Psoas muscle (tissue), 8 donors: ENCODE data around the gene PML. TPM values are rescaled to one million over a fixed set of nuclear protein-coding genes. Genes with fewer than 3 reads are reported as not detected.

Experiments used
- ATAC-seq, 4 donors: fragments of 200-7000 bp; cut with Tn5 transposase; one replicate each; pipeline ENCODE4 v1.9.1; 2020; ENCODE audit warnings: moderate library complexity in 3 of 4, mild to moderate bottlenecking in 2 of 4
- DNase-seq, 2 donors: peaks; one replicate each; pipeline ENCODE4 v3.0.0-alpha.2; 2020
- H3K27ac ChIP-seq: fragments of 200-600 bp; one replicate; pipeline ENCODE4 v1.8.0; 2022
- H3K27me3 ChIP-seq, 3 donors: fragments of 200-600 bp in 1 of 3; one replicate each; pipeline versions ENCODE4 v1.6.1 to v1.8.0; 2013 to 2022; ENCODE audit warnings: low read length in 2 of 3, mild to moderate bottlenecking in 2 of 3, moderate library complexity in 1 of 3; ENCODE audit not compliant: insufficient read depth in 3 of 3
- H3K36me3 ChIP-seq, 2 donors: fragments of 200-600 bp in 1 of 2; one replicate each; pipeline versions ENCODE4 v1.6.1 to v1.8.0; 2013 to 2022; ENCODE audit warnings: low read depth in 1 of 2, mild to moderate bottlenecking in 1 of 2, moderate library complexity in 1 of 2; ENCODE audit not compliant: insufficient read depth in 1 of 2
- H3K4me1 ChIP-seq: fragments of 200-600 bp; one replicate; pipeline ENCODE4 v1.8.0; 2022
- H3K4me3 ChIP-seq: fragments of 200-600 bp; one replicate; pipeline ENCODE4 v1.8.0; 2022; ENCODE audit warnings: mild to moderate bottlenecking
- H3K9me3 ChIP-seq: fragments of 200-600 bp; one replicate; pipeline ENCODE4 v1.8.0; 2022
- WGBS, 3 donors: extraction: QIAGEN DNeasy Blood & Tissue Kit; methylation state at CpG; one replicate each; pipeline versions ENCODE4 v1.1.6 to v1.1.7; 2013; 5-methylcytosine and 5-hydroxymethylcytosine counted together
- intact Hi-C, 2 donors: fragments of 100-400 bp; cut with DNase I; formaldehyde crosslinking; loops; one replicate each; pipeline versions ENCODE4 v1.11.0 to v1.14.2; 2022
- polyA plus RNA-seq, 3 donors: library from polyadenylated mRNA; stranded (reverse); fragments of 200-250 nt; gene quantifications; one replicate each; pipeline ENCODE4 v1.2.3, GENCODE V29; 2013
- total RNA-seq, 4 donors: library from RNA; stranded (reverse); fragmentation: NEBNext Ultra II Directional in 2 of 4; extraction: Animal tissue kit (Norgen Biotek cat#: 25700) in 2 of 4; gene quantifications; one replicate each; pipeline versions ENCODE4 v1.2.1 to v1.2.4, GENCODE V29; 2021 to 2023
- TF ChIP-seq, protein P1 (sequence below): fragments of 200-600 bp; IDR thresholded peaks from one replicate; pipeline ENCODE4 v1.8.0; 2022; ENCODE audit warnings: antibody characterized with exemption
- donor health status: healthy with polysubstance abuse.
- donor health status: DM: no; HTN: no; CAD: no; lungs with moderate emphysema.
- donor health status: Bipolar disorder and iron deficiency.
- donor health status: healthy.
- donor health status: DM: yes; HTN: yes; CAD: no.
- donor health status: DM: no; HTN: no; CAD: no.
- donor health status: DM: no; HTN: no; CAD: no.
- donor health status: DM: yes; HTN: yes; CAD: no.

Gene PML
- total and polyA plus RNA-seq, 7 donors = 6.7 to 22.6 (median 15.0) TPM

DNA sequence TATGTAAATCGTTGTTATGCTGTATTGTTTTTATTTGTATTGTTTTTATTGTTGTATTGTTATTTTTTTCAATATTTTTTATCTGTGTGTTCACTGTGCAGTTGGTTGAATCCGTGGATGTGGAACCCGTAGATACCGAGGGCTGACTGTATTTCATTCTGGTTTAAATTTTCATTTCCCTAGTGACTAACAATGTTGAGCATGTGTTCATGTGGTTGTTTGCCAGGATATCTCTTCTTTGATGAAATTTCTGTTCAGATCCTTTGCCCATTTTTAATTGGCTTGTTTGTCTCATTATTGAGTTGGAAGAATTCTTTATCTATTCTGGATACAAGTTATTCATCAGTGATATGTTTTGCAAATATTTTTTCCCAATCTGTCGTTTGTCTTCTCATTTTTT is 32.1 kb upstream of the PML start:
- intact Hi-C loops = no loop called here
- Histone ChIP-seq H3K36me3 (no peaks in the 10 kb centered on the region), H3K9me3 (no peaks in the 10 kb centered on the region), H3K27ac (no peak overlapping the region), H3K4me3 (no peak overlapping the region), H3K27me3 (no peaks in the 10 kb centered on the region), H3K4me1 (no peaks in the 10 kb centered on the region)
- no peak for ATAC-seq
- no peak for DNase-seq
- TF ChIP-seq, protein P1, sequence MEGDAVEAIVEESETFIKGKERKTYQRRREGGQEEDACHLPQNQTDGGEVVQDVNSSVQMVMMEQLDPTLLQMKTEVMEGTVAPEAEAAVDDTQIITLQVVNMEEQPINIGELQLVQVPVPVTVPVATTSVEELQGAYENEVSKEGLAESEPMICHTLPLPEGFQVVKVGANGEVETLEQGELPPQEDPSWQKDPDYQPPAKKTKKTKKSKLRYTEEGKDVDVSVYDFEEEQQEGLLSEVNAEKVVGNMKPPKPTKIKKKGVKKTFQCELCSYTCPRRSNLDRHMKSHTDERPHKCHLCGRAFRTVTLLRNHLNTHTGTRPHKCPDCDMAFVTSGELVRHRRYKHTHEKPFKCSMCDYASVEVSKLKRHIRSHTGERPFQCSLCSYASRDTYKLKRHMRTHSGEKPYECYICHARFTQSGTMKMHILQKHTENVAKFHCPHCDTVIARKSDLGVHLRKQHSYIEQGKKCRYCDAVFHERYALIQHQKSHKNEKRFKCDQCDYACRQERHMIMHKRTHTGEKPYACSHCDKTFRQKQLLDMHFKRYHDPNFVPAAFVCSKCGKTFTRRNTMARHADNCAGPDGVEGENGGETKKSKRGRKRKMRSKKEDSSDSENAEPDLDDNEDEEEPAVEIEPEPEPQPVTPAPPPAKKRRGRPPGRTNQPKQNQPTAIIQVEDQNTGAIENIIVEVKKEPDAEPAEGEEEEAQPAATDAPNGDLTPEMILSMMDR = no peak
- WGBS, 3 donors = 70 to 73% (median 72%) methylated on average over 5 of the region's 5 CpGs

DNA sequence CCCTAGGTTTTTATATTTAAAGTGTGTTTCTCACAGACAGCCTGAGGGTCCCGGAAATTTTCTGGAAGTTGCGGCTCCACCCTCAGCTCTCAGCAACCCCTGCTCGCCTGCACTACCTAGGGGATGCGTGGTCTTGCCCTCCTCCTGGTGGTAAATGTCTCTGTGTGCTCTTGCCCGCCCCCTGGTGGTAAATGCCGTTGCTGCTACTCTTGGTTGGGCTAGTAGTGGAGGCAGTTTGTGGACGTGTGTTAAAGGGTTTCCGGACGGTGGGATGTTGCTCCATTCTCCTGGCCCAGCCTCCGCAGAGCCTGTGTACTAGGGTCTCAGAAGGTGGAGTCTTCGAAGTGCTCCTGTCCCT is 29.8 kb upstream of the PML start:
- Histone ChIP-seq H3K9me3 (no peaks in the 10 kb centered on the region), H3K27ac (no peak overlapping the region), H3K27me3 (no peaks in the 10 kb centered on the region), H3K4me3 (no peak overlapping the region), H3K4me1 (no peaks in the 10 kb centered on the region), H3K36me3 (no peaks in the 10 kb centered on the region)
- DNase-seq (peak; percentile 84 to 87), ATAC-seq (peak; percentile 84 to 96 (median 94))
- TF ChIP-seq, protein P1 = peak; percentile 90
- intact Hi-C loops = loop anchor here in 1 of 2 donors (2.0 to 5.0 kb wide), 3 partner anchors 14 to 348 kb away; no protein-coding TSS in a partner anchor
- WGBS, 3 donors = 10 to 18% (median 13%) methylated on average over 11 of the region's 11 CpGs

DNA sequence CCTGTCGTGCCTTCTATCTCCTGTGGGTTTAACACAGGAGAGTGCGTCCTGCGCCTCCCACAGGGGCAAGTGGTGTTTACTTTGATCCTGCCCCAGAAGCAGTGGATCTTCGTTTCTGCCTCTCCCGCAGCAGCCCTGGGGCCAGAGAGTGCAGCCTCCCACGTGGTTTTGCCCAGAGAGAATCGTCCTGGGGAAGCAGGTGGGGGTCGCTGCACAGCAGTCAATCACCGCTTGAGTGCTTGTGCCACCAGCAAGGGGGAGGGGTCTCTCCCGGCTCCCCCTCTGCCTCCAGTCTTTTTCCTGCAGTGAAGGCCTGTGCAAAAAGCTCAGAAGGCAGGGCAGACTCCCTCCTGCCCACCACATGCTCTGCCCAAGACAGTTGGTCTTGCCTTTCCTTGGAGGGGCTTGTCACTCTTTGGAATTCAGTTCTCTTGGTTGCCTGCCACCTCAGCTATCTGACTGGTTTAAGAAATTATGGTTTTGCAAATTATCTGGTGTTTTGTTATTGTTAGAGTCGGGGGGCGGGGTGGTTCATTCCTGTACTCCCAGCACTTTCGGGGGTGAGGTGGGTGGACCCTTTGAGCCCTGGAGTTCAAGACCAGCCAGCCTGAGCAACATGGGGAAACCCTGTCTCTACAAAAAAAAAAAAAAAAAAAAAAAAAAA is 29.3 kb upstream of the PML start:
- ATAC-seq (peak in 2 of 4 donors; percentile 10 to 29), DNase-seq (no peak)
- Histone ChIP-seq H3K27me3 (no peaks in the 10 kb centered on the region), H3K36me3 (no peaks in the 10 kb centered on the region), H3K9me3 (no peaks in the 10 kb centered on the region), H3K4me1 (no peaks in the 10 kb centered on the region), H3K27ac (no peak overlapping the region), H3K4me3 (no peak overlapping the region)
- TF ChIP-seq, protein P1 = no peak
- intact Hi-C loops = loop anchor here in 1 of 2 donors (2.0 to 5.0 kb wide), 3 partner anchors 14 to 347 kb away; no protein-coding TSS in a partner anchor
- WGBS, 3 donors = 38 to 45% (median 39%) methylated on average over 13 of the region's 13 CpGs

GRCh38 chr15:73965758-73966113 is 28.8 kb upstream of the PML start:
- 55 to 57% (median 56%) methylated on average over 2 of the region's 2 CpGs for WGBS, 3 donors
- DNase-seq (no peak), ATAC-seq (no peak)
- Histone ChIP-seq H3K9me3 (no peaks in the 10 kb centered on the region), H3K27ac (no peak overlapping the region), H3K4me1 (no peaks in the 10 kb centered on the region), H3K27me3 (no peaks in the 10 kb centered on the region), H3K4me3 (no peak overlapping the region), H3K36me3 (no peaks in the 10 kb centered on the region)
- TF ChIP-seq, protein P1 = no peak
- intact Hi-C loops = loop anchor here in 1 of 2 donors (2.0 to 5.0 kb wide), 3 partner anchors 15 to 347 kb away; no protein-coding TSS in a partner anchor

DNA sequence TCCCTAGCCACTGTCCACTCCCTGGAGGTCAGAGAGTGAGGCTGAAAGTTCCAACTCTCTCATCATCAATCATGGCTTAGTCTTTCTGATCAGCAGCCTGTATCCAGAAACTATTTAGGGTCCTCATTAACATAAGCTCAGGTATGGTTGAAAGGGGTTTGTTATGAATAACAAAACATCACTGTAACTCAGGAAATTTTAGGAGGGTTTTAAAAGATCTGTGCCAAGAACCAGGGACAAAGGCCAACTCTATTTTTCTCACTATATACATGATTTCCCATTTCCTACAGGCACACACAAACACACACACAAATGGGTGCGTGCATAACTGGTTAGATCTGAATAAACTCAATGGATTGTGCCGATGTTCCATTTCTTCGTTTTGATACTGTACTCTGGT is 26.1 kb upstream of the PML start:
- ATAC-seq (no peak), DNase-seq (no peak)
- Histone ChIP-seq H3K9me3 (no peaks in the 10 kb centered on the region), H3K36me3 (no peaks in the 10 kb centered on the region), H3K4me1 (no peaks in the 10 kb centered on the region), H3K27me3 (no peaks in the 10 kb centered on the region), H3K4me3 (no peak overlapping the region), H3K27ac (no peak overlapping the region)
- TF ChIP-seq, protein P1 = no peak
- intact Hi-C loops = loop anchor here in 1 of 2 donors (5.0 kb wide), 2 partner anchors 69 to 344 kb away; no protein-coding TSS in a partner anchor
- 89 to 98% (median 91%) methylated on average over 3 of the region's 3 CpGs for WGBS, 3 donors
